Measurements from ENCODE around the gene KIF13A.
A peak's percentile ranks its signal among the peaks of the same experiment; 100 is the strongest.
"Not testable (repeated sequence)": the region's sequence is repeated elsewhere in the genome, so short reads cannot be mapped to it uniquely, and the experiment has no call there.

The KIF13A gene

GRCh38 chr6:17762651-17763050, 224.8 kb downstream of the KIF13A start:
- no peak for DNase-seq

GRCh38 chr6:17758119-17758518, 229.3 kb downstream of the KIF13A start:
- no peak for DNase-seq

- no peak for DNase-seq
These were observed 233.2 kb downstream of the KIF13A start for GRCh38 chr6:17754254-17754653.

GRCh38 chr6:17745324-17745723, 242.1 kb downstream of the KIF13A start:
- not testable (repeated sequence) for DNase-seq

GRCh38 chr6:17744757-17745308, 242.6 kb downstream of the KIF13A start:
- DNase-seq = not testable (repeated sequence)

- no peak for DNase-seq
These were observed 243.2 kb downstream of the KIF13A start for GRCh38 chr6:17744019-17744756.

GRCh38 chr6:17741507-17741906, 245.9 kb downstream of the KIF13A start:
- no peak for DNase-seq

GRCh38 chr6:17740559-17741220, 246.7 kb downstream of the KIF13A start:
- DNase-seq = no peak

- DNase-seq = no peak
These were observed 249.7 kb downstream of the KIF13A start for GRCh38 chr6:17737704-17738252.

- not testable (repeated sequence) for DNase-seq
These were observed 252.1 kb downstream of the KIF13A start for GRCh38 chr6:17735311-17735710.

GRCh38 chr6:17730078-17730704, 257.2 kb downstream of the KIF13A start:
- no peak for DNase-seq

GRCh38 chr6:17729223-17730077, 258.0 kb downstream of the KIF13A start:
- no peak for DNase-seq

GRCh38 chr6:17728551-17729222, 258.7 kb downstream of the KIF13A start:
- no peak for DNase-seq

- peak; percentile 94 for DNase-seq
These were observed 262.4 kb downstream of the KIF13A start for GRCh38 chr6:17725083-17725482.

GRCh38 chr6:17724341-17724740, 263.1 kb downstream of the KIF13A start:
- no peak for DNase-seq

GRCh38 chr6:17721671-17722070, 265.8 kb downstream of the KIF13A start:
- peak; percentile 65 for DNase-seq

- DNase-seq = peak; percentile 56
These were observed 268.0 kb downstream of the KIF13A start for GRCh38 chr6:17719323-17720041.

GRCh38 chr6:17716221-17716620, 271.2 kb downstream of the KIF13A start:
- DNase-seq = no peak

- DNase-seq = peak; percentile 86
These were observed 272.3 kb downstream of the KIF13A start for GRCh38 chr6:17714879-17715851.

- DNase-seq = no peak
These were observed 273.3 kb downstream of the KIF13A start for GRCh38 chr6:17714177-17714576.

Data from islet precursor cell (in vitro differentiated cells).